Measurements from ENCODE around the gene MAG. TPM values are rescaled to one million over a fixed set of nuclear protein-coding genes. Genes with fewer than 3 reads are reported as not detected.

MAG gene
- total RNA-seq, 2 experiments from 2014 or later: 0.11 to 0.39 TPM

DNA sequence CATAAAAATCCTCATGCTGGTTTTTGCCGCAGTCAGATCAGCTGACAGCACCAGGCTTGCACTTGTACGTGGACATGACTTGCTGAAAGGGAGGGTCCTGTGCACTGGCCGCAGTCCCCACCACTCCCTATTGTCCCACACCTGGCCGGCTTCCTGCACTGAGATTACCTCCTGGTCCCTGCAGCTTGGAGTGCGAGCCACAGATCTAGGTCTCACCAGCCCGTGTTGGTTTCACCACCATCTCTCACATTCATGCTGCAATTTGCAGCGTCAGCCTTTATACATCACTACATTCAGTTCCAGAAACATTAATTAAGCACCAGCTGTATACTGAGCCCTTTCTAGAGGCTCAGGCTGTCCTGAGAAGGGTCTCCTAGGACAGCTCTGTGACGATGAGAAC, 22.1 kb downstream of the MAG start:
- Mint-ChIP-seq H3K27me3 (peaks cover under 1% of the 10 kb centered on the region), H3K36me3 (no peaks in the 10 kb centered on the region), H3K27ac (no peak overlapping the region), H3K4me1 (peaks cover 7% of the 10 kb centered on the region), H3K9me3 (no peaks in the 10 kb centered on the region), H3K4me3 (no peak overlapping the region)
- no peak for ATAC-seq (ENCODE audit: low read depth)
- no peak for DNase-seq
- POLR2A ChIA-PET: interaction anchor here (1.0 kb wide), 1 partner anchor 104 kb away, joined by 3 read pairs; no protein-coding TSS in a partner anchor

DNA sequence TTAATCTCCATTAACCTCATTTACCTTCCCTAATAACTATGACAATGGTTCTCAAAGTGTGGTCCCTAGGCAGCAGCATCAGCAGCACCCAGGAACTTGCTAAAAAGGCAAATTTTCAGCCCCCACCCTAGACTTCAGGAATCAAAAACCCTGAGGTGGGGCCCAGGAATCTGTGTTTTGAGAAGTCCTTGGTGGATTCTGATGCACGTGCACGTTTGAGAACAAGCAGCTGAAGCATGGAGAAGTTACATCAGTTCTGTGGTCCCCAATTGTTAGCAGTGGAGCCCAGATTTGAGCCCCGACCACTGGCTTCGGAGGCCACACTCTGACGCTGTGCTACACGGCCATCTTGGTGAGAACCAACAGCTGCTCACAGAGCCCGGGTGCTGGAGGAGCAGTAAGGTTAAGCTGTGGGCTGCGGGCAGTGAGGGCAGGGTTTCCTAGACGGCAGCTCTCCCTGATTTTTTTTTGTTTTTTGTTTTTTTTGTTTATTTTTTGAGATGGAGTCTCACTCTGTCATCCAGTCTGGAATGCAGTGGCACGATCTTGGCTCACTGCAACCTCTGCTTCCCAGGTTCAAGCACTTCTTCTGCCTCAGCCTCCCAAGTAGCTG, 23.0 kb downstream of the MAG start:
- peaks cover 7% of the 10 kb centered on the region for H3K4me1 Mint-ChIP-seq
- POLR2A ChIA-PET: no interaction called here
- ATAC-seq (ENCODE audit: low read depth) (no peak), DNase-seq (no peak)
- H3K36me3 Mint-ChIP-seq: no peaks in the 10 kb centered on the region
- H3K27ac Mint-ChIP-seq: no peak overlapping the region
- H3K9me3 Mint-ChIP-seq: no peaks in the 10 kb centered on the region
- no peaks in the 10 kb centered on the region for H3K27me3 Mint-ChIP-seq
- no peak overlapping the region for H3K4me3 Mint-ChIP-seq

DNA sequence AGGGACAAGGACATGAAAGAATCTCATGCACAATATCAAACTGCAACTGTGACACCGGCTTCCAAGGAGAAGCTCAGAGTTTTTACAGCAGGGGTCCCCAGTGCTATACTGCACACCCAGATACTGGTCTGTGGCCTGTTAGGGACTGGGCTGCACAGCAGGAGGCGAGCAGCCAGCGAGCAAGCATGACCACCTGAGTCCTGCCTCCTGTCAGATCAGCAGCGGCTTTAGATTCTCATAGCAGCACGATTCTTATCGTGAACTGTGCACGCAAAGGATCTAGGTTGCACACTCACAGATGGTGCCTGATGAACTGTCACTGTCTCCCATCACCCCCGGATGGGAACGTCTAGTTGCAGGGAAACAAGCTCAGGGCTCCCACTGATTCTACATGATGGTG, 23.9 kb downstream of the MAG start:
- Mint-ChIP-seq H3K36me3 (no peaks in the 10 kb centered on the region), H3K27me3 (no peaks in the 10 kb centered on the region), H3K9me3 (no peaks in the 10 kb centered on the region), H3K4me3 (no peak overlapping the region), H3K4me1 (peaks cover 7% of the 10 kb centered on the region), H3K27ac (no peak overlapping the region)
- ATAC-seq (ENCODE audit: low read depth) (no peak), DNase-seq (no peak)
- POLR2A ChIA-PET: no interaction called here

DNA sequence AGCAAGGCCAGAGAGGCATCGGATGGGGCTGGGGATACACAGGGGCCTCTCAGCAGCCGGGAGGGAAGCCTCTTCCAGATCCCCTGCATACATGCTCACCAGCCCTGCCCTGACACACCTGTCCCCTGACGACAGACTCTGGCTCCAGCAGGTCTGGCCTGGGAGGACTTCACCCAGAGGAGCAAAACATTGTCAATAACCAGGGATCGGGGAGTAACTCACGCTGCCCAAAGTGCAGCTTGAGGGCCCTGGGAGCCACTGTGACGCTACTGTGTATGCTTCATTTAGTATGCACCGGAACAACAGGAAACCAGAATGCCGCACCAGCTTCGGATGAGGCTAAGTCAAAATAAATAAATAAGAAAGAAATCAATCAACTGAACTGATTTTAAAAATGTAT, 24.6 kb downstream of the MAG start:
- Mint-ChIP-seq H3K4me3 (no peak overlapping the region), H3K4me1 (peaks cover 7% of the 10 kb centered on the region), H3K36me3 (no peaks in the 10 kb centered on the region), H3K27me3 (peaks cover 4% of the 10 kb centered on the region), H3K27ac (no peak overlapping the region), H3K9me3 (no peaks in the 10 kb centered on the region)
- ATAC-seq (ENCODE audit: low read depth) (no peak), DNase-seq (no peak)
- POLR2A ChIA-PET: no interaction called here

DNA sequence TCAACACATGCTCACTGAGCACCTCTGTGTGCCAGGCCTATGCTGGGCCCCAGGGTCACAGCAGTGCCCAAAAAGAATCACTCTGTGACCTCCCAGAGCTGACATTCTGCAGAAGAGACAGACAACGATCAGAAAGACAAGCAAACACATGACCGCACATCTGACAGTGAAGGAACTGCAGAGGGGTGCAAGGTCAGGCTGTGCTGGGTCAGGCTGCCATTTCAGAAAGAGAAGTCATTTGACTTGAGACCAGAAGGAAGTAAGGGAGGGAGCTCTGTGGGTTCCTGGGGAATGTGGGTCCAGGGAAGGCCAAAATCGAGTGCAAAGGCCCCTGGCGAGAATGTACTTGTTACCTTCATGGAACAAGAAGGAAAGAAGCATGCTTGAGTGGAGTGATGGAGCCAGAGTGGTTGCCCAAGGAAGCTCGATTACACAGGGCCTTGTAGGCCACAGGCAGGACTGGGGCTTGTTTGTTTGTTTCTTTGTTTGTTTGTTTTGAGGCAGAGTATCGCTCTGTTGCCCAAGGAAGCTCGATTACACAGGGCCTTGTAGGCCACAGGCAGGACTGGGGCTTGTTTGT, 25.6 kb downstream of the MAG start:
- Mint-ChIP-seq H3K4me3 (no peak overlapping the region), H3K36me3 (peaks cover 2% of the 10 kb centered on the region)
- POLR2A ChIA-PET: no interaction called here

DNA sequence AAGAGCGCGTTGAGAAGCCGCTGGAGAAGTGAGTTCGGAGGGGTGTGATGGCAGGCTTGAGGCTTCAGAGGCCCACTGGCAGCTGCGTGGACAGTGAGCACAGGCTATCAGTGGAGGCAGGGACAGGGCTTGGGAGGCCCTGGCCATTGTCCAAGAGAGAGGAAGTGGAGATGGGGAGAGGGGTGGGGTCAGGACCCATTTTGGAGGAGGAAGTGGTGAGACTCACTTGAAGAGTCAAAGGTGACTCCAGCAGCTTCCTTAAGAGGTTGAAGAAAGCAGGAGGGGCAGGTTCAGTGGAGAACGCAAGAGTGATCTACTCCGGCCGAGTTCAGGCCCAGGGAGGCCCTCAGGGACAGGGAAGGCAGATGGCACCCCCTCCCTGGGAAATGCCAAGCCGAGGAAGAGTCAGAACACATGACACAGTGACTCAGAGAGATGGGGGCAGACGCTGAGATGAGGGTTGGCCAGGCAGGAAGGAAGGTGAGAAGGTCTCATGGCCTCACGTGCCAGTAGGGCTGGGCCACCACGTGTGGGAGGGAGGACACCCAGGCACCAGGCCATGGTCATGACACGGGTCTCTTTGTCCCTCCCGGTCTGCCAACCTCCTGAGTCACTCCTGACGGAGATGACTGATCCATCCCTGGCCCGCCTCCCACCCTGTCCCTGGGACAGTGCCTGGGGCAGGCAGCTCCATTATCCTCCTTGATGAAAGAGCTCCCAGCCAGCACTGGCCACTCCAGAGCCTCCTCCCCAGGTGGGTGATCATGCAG, 26.9 kb downstream of the MAG start:
- Mint-ChIP-seq H3K4me1 (peaks cover 7% of the 10 kb centered on the region), H3K27ac (peak overlapping the region; percentile 81), H3K27me3 (peaks cover 9% of the 10 kb centered on the region), H3K36me3 (peaks cover 2% of the 10 kb centered on the region), H3K4me3 (peak overlapping the region; percentile 7), H3K9me3 (peaks cover 2% of the 10 kb centered on the region)
- POLR2A ChIA-PET: interaction anchor here (0.5 kb wide), 1 partner anchor 28 kb away, joined by 3 read pairs; no protein-coding TSS in a partner anchor
- DNase-seq: no peak
- ATAC-seq (ENCODE audit: low read depth): peak; percentile 65

More for the DNA sequence above, 25.6 kb downstream of the MAG start:
- Mint-ChIP-seq H3K9me3 (peaks cover 2% of the 10 kb centered on the region), H3K27me3 (peaks cover 6% of the 10 kb centered on the region), H3K4me1 (peaks cover 7% of the 10 kb centered on the region), H3K27ac (no peak overlapping the region)
- DNase-seq: no peak
- no peak for ATAC-seq (ENCODE audit: low read depth)

DNA sequence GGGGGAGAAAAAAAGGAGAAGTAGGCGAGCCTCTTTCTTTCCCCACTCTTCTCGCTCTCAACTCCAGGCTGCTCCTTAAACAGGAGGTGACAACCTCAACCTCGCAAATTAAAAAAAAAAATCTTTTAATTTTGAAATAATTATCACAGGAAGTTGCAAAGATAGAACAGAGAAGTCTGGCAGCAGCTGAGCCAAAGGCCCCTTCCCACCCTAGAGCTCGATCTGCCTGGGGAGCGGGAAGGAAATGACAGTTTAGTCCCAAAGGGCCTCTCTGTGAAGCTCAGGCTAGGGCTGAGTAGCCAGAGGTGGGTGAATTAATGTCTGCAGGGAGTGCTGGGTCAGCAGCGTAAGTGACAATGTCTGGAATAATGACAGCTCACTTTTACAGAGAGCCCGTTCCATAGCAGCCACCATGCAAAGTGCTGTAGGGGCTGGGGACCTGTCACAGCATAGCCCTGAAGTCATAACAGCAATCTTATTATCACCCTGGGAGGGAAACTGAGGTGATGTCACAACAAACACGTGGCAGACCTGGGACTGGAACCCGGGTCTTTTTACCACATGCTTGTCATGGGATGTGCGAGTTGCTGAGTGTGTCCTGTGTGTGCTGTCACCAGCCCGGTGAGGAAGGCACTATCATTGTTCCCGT, 28.2 kb downstream of the MAG start:
- H3K4me1 Mint-ChIP-seq: peaks cover 7% of the 10 kb centered on the region
- POLR2A ChIA-PET: no interaction called here

DNA sequence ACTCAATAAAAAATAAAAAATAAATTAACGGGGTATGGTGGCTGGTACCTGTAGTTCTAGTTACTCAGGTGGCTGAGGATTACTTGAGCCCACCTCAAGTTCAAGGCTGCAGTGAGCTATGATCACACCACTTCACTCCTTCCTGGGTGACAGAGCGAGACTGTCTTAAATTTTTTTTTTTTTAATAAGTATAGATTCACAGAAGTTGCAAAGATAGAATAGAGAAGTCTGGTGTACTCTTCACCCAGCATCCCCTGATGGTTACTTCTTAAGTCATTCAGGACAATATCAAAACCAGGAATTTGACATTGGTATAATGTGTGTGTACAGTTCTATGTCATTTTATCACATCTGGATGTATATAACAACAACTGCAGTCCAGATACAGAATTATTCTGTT, 29.3 kb downstream of the MAG start:
- H3K27me3 Mint-ChIP-seq: peaks cover 20% of the 10 kb centered on the region
- H3K27ac Mint-ChIP-seq: no peak overlapping the region
- peaks cover 2% of the 10 kb centered on the region for H3K36me3 Mint-ChIP-seq
- DNase-seq (no peak), ATAC-seq (ENCODE audit: low read depth) (no peak)
- POLR2A ChIA-PET: no interaction called here
- no peak overlapping the region for H3K4me3 Mint-ChIP-seq
- H3K9me3 Mint-ChIP-seq: peaks cover 2% of the 10 kb centered on the region
- peaks cover 7% of the 10 kb centered on the region for H3K4me1 Mint-ChIP-seq

More for the DNA sequence above, 28.2 kb downstream of the MAG start:
- H3K27me3 Mint-ChIP-seq: peaks cover 11% of the 10 kb centered on the region
- peaks cover 2% of the 10 kb centered on the region for H3K36me3 Mint-ChIP-seq
- no peak overlapping the region for H3K4me3 Mint-ChIP-seq
- H3K9me3 Mint-ChIP-seq: peaks cover 2% of the 10 kb centered on the region
- DNase-seq (no peak), ATAC-seq (ENCODE audit: low read depth) (no peak)
- no peak overlapping the region for H3K27ac Mint-ChIP-seq

DNA sequence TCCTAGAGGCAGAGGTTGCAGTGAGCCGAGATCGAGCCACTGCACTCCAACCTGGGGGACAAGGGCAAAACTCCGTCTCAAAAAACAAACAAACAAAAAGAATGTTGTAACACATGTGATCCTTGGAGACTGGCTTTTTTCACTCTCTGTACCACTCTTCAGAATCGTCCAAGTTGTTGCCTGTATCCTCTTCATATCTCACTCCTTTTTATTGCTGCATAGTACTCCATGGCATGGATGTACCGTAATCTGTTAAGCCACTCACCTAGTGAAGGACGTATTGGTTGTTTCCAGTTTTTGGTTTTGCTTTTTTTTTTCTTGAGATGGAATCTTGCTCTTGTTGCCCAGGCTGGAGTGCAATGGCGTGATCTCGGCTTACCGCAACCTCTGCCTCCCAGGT, 30.1 kb downstream of the MAG start:
- H3K36me3 Mint-ChIP-seq: peaks cover 2% of the 10 kb centered on the region
- H3K4me3 Mint-ChIP-seq: no peak overlapping the region
- DNase-seq (no peak), ATAC-seq (ENCODE audit: low read depth) (no peak)
- peaks cover 7% of the 10 kb centered on the region for H3K4me1 Mint-ChIP-seq
- H3K9me3 Mint-ChIP-seq: peaks cover 2% of the 10 kb centered on the region
- POLR2A ChIA-PET: no interaction called here
- peaks cover 22% of the 10 kb centered on the region for H3K27me3 Mint-ChIP-seq
- no peak overlapping the region for H3K27ac Mint-ChIP-seq

DNA sequence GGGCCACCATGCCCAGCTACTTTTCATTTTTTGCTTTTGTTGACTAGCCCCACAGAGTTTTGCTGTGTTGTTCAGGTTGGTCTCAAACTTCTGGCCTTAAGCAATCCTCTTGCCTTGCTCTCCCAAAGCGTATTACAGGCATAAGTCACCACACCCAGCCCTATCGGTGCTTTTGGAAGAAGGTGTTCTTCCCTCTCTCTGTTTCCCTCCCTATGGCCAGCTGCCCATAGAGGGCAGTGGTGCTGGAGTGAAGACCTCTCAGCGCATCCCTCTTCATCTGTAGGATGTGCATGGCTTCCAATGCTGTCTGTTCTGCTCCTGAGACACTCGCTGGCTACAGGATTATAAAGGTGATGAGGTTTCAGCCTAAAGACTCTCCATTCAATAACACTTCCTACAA, 35.7 kb downstream of the MAG start:
- Mint-ChIP-seq H3K4me3 (no peak overlapping the region), H3K9me3 (no peaks in the 10 kb centered on the region), H3K36me3 (no peaks in the 10 kb centered on the region), H3K27ac (no peak overlapping the region), H3K27me3 (peaks cover 20% of the 10 kb centered on the region), H3K4me1 (peaks cover 13% of the 10 kb centered on the region)
- POLR2A ChIA-PET: no interaction called here
- ATAC-seq (ENCODE audit: low read depth): no peak
- no peak for DNase-seq

DNA sequence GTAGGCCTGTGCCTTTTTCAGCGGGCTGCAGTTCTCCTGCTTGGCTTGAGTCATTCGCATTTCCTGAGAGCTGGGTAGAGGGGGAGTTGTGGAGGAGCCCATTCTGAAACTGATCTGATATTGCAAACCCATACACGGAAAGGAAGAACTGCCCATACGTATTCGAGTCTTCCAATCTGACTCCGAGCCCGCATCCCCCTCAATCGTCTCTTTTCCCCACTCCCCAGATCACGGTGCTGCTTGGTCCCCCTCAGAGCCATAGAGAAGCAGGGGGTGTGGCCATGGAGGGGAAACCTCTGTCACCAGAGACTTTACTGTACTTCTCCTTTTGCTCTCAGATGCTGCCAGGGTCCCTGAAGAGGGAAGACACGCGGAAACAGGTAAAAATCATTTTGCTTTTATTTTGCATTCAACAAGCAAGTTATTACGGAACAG, 36.9 kb downstream of the MAG start, which contains the start of gene CD22:
Gene CD22 (plus strand): TSS at position 337 of the 435 bp plus-strand sequence. CDS start 2,854 bp downstream, outside the sequence.
- POLR2A ChIA-PET: no interaction called here
- ATAC-seq (ENCODE audit: low read depth): no peak
- Mint-ChIP-seq H3K4me1 (peaks cover 23% of the 10 kb centered on the region), H3K9me3 (no peaks in the 10 kb centered on the region), H3K36me3 (no peaks in the 10 kb centered on the region), H3K27me3 (peaks cover 18% of the 10 kb centered on the region), H3K4me3 (peak within 1 kb of the TSS; percentile 3), H3K27ac (no peak within 1 kb of the TSS)
- no peak for DNase-seq

DNA sequence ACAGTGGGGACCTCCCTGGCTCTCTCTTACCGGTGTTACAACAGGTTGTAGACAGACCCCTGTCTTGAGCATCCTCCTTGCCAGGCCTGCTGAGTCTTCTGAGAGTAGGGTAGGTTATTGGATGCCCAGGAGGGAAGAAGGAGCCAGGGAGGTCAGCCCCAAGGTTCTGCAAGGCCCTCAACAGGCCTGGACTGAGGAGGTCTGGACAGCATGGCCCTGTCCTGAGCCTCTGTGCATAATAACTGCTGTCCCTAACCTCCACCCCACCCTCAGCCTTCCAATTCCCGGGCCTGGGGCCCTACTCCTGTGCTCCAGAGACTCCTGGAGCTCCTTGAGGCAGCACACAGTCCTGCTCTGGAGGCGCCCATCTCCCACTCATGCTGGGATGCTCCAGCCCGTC, 37.4 kb downstream of the MAG start:
- H3K9me3 Mint-ChIP-seq: no peaks in the 10 kb centered on the region
- DNase-seq (no peak), ATAC-seq (ENCODE audit: low read depth) (no peak)
- H3K27me3 Mint-ChIP-seq: peaks cover 21% of the 10 kb centered on the region
- H3K36me3 Mint-ChIP-seq: no peaks in the 10 kb centered on the region
- POLR2A ChIA-PET: no interaction called here
- H3K4me3 Mint-ChIP-seq: no peak overlapping the region
- no peak overlapping the region for H3K27ac Mint-ChIP-seq
- peaks cover 23% of the 10 kb centered on the region for H3K4me1 Mint-ChIP-seq

DNA sequence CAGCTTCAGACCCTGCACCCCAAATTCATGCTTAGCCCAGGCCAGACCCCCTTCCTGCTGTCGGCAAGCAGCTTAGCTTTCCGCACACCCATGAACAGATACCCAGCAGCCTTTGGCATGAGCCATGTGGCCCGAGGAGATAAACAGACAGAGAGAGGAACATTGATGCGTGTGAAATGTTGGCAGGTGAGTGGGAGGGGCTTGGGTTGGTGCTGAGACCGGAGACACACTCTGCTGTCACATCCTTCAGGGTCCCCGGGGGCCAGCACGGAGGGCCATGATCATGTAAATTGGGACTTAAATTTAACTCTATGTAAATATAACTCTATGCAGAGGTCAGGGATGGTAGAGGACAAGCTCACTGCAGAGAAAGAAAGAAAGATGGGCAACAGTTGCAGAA, 38.5 kb downstream of the MAG start:
- no peak for DNase-seq
- no peaks in the 10 kb centered on the region for H3K9me3 Mint-ChIP-seq
- H3K27me3 Mint-ChIP-seq: peaks cover 16% of the 10 kb centered on the region
- no peak for ATAC-seq (ENCODE audit: low read depth)
- no peak overlapping the region for H3K27ac Mint-ChIP-seq
- H3K4me3 Mint-ChIP-seq: no peak overlapping the region
- POLR2A ChIA-PET: no interaction called here
- peaks cover 23% of the 10 kb centered on the region for H3K4me1 Mint-ChIP-seq
- H3K36me3 Mint-ChIP-seq: no peaks in the 10 kb centered on the region

All from activated naive CD8-positive, alpha-beta T cell treated with anti-CD3 and anti-CD28 coated beads, Interleukin-2, amount 10 ng/mL, durations not matched to agents 7 days and 5 days (primary cell).